GM19240 (cell line): ENCODE results near the gene ERC1.

ENCODE experiments used
- DNase-seq: peaks from one replicate; pipeline ENCODE4 v3.0.0; 2011; ENCODE audit warnings: low spot score; ENCODE audit not compliant: insufficient read length

The ERC1 gene

DNA sequence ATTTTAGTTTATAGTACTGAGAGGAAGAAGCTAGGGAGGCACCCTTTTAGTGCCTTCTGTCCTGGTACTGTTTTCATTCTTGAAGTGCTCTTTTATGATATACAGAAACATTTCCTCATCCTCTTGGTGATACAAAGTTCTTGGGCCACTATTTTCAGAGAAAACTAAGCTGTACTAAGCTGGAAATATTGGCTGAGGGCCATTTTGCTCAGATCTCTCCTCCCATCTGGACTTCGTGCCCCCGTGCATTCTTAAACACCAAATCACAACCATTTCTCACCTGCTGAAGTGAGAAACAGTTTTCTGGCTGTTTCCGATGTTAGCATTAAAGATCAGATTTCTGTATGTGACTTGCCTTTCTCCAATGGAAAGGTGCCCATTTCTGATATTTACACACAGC, 444.4 kb downstream of the ERC1 start:
- no peak for DNase-seq

DNA sequence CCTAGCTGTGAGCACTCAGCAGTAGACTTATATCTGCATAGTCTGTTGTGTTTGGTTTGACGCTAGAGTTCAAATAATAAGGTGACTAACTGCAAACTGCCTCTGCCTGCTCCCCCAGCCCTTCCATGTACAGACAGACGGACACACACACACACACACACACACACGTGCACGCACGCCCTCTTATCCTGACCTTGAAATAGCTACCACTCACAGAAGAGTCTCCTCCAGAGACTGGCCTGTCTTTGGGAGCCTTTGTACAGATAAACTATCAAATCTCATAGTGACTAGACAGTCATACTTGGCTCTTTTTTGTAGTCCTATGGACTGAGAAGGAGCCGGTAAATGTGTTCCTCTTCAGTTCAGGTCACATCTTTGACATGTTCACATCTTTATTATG, 445.0 kb downstream of the ERC1 start:
- no peak for DNase-seq

DNA sequence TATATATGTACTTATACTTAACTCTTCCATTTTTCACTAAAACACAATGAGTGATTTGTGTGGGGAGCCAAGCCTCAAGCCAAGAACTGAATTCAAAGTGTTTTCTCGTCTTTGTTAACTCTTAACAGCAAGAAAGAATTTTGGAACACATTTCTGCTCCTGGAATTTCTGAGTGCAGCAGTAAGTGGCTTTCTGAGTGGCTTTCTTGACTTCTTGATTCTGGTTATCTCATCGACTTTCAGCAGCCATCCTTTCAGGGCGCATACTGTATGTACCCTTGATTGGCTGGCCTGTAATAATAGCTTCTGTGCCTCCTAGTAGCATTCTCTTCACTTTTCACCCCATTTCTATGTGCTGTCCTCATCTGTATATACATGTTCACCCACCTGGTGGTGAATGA, 446.0 kb downstream of the ERC1 start:
- DNase-seq, result no peak

DNA sequence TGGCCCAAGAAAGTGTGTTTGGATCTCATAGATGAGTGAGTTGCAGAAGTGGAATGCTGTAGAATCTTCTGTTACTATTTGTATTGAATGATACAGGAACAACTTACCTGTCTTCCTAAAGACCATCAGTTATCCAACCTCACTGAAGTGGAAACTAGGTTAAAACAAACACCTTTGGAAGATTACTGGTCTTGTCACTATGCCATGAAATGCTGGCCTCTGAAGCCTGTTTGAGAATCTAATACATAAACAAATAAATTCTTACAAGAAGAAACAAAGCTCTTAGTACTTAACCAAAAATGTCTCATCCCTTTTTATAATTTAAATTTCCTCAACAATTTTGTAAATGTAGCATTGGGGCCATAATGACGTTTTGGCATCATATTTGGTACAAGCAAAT, 448.2 kb downstream of the ERC1 start:
- no peak for DNase-seq

DNA sequence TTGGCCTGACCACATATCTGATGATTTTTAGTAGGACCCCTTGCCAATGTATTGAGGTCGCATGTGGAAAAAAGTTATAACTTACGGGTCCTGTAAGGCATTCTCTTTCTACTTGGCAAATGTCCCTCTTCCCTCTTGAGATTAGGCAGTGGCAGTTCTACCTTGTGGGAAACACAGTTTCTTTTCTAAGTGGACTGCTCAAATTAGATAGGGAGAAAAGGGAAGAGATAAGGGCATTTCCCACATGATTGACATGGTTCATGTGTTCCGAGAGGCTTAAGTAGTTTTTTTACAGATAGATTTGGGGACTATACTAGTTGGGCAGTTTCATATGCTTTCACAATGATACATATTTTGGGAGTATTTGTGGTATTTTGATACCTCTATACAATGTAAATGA, 448.7 kb downstream of the ERC1 start:
- no peak for DNase-seq

DNA sequence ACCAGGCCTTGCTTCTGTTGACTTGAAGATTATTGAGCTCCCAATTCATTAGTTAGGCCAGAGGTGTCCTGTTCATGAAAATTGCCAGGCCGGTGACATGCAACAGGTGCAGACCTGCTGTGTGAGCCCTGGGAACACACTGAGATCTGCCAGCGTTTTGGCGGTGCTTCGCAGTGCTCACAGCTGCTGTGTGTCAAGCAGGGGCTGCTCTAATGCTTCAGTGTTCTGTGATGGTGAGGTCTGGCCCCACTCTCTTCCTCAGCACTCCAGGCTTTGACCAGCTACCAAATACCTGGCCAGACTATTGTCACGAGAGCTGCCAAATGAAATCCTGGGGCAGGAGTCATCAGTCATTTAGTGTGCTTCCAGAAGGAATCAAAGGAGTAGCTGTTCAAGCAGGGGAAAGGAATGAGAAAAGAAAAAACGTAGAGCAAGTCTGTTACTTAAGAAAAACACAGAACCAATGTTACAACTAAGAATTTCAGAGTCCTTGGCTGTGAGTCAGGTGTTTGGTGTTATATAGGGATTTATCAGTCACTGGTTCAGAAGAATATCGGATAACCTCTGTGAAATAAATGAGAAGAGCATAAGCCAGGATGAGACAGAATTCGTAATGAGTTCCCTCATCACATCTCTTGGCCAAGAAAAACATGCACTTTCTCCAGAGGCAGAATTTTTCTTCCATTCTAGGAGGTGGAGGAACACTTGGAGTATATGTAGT, 452.6 kb downstream of the ERC1 start:
- DNase-seq, result no peak

DNA sequence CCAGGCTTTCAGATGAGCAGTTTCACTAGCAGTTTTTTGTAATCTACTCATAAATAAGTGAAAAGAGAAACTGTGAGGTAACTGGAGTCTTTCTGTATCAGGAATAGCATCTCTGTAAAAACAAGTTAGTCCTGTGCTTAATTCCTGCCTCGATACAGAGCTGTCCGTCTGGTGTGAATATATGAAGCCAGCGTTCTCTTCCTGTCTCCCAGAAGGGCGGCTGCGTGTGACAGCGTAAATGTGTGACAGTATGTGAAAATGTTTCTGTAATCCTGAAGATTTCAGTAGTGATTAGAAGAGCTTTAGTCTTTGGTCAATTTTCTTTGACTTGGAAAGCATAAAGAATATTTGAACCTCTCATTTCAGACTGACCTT, 453.1 kb downstream of the ERC1 start:
- DNase-seq, result no peak

DNA sequence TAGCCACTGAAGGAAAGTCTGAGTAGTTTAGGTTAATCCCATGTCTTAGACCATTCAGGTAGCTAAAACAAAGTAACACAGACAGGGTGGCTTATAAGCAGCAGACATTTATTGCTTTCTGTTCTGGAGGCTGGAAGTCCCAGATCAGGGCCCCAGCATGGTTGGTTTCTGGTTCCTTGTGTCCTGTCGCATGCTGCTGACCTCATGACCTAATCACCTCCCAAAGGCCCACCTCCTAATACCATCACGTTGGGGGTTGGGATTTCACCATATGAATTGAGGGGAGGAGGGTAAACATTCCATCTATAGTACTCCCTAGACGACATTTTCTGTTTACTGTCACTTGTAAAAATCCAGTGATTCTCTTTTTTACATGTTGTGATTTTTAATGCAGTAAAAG, 454.8 kb downstream of the ERC1 start:
- DNase-seq, result no peak

DNA sequence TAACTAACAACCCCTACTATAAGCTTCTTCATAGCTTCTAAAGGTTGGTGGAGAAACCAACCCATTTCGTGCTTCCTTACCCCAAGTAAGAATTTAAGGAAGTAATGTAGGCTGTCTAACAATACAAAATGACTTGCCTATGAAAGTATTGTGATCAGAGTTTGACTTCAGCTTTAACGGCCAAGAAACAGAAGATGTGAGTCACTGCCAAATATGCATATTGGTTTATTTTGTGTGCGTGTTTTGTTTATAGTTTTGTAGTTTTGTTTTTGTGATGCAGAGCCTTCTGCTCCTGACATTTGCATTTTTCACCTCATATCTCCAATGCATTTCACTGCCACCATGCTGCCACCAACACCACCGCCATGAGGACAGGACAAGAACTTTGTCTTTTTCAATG, 457.3 kb downstream of the ERC1 start:
- no peak for DNase-seq

DNA sequence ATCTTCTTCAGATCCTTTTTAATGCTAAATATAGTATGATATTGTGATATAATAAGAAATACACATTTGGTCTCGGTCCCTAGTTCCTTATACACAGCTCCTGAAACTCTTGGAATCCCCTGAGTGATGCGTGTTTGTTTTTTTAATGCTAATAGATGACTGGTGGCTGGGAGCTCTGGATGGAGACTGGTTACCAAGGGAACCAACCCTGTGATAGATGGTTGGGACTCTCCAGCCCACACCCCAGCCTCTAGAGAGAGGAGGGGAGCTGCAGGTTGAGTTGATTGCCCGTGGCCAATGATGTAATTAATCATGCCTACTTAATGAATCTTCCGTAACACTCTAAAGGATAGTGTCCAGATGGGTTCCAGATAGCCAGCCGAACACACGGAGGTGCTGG, 462.8 kb downstream of the ERC1 start:
- DNase-seq, result no peak

DNA sequence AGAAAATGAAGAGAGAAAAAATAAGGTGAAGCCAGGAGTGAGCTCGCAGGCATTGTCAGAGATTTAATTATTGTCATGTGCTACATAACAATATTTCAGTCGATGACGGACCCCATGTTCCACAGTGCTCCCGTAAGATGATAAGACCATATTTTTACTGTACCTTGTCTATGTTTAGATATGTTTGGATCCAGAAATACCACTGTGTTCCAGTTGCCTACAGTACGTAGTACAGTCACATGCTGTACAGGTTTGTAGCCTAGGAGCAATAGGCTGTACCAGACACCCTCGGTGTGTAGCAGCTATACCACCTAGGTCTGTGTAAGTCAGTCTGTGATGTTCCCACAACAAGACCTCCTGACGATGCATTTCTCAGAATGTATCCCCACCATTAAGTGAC, 465.9 kb downstream of the ERC1 start:
- DNase-seq, result no peak

DNA sequence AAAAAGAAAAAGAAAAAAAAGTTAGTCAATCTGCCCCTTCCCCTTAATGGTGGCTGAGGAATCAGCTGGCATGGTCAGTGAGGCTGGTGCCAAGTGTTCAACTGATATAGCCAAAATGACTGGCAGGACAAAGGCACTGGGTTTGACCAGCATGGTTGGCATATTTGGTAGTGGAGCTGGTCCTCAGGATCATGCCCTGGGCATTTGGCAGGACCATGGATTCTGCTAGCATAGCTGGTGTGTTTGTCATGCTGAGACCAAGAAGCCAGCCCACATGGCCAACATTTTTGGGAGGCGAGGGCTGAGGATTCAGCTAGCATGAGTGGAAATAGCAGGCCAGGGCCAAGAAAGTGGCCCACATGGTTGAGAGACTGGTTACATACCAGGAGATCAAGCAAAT, 466.9 kb downstream of the ERC1 start:
- DNase-seq, result no peak

DNA sequence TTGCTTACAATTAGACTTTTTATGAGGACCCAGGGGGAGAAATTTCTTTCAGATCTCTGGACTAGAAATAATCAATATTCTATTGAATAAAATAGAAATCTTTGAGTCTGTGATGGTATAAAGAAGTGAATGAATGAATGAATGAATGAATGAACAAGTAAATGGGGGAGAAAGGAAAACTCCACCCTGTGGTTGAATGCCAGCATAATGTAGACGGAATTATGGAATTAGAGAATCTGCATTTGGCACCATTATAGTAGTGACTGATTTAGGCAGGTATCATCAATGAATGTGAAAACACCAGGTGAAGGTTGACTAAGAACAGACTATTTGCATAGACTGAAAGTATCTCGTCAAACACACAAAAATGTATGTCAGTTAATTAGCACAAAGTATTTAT, 468.3 kb downstream of the ERC1 start:
- no peak for DNase-seq

DNA sequence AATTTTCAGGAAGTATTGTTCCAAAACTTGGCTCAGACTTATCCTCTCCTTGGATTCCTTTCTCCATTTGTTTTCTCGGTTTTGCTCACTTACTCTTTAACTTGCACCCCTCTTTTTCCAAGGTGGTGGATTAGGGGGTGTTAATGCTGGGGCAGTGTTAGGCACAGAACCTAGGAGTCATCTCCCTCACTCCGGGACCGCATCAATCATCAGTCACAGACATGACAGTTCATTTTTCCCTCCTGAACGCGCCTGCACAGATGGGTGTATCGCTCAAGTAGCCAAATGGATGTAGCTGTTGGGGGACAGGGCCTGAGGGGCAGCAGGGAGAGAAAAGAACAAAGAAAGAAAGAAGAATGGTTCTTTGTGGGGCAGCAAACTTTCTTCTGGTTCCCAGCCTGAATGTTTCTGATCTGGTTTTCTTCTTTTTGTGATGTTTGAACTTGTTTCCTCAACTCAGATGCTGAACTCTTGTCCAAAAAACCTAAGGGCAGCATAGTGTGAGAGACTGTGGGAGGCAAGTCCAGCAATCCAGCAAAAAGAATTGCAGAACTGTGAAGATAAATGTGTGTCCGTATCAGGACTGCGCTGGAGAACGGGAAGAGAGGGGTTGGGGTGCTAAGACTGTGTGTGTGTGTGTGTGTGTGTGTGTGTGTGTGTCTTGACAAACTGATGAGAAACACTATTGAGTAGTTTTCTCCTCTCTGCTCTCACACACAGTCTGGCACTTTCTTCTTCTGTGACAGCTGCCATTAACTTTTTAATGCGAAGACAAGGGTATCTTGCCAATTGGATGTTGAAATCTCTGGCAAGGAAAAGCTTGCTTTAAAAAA, 472.3 kb downstream of the ERC1 start:
- no peak for DNase-seq

DNA sequence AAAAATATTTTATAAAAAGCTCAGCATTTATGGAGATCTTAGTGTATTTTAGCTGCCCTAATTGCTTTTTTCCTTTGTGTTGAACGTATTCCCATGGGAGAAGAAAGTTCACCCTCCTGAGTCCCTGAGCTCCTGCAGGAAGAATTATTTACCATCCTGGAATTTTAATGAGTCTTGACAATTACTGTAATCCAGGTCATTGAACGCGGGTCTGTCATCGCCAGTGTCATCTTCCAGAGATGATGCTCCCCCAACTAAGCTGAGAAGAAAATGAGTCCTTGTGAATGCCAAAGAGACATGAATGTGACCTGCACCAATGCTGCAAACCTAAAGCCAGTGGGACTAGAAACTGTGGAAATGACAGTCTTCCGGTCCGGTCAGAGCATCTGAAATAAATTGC, 473.9 kb downstream of the ERC1 start:
- DNase-seq, result no peak

DNA sequence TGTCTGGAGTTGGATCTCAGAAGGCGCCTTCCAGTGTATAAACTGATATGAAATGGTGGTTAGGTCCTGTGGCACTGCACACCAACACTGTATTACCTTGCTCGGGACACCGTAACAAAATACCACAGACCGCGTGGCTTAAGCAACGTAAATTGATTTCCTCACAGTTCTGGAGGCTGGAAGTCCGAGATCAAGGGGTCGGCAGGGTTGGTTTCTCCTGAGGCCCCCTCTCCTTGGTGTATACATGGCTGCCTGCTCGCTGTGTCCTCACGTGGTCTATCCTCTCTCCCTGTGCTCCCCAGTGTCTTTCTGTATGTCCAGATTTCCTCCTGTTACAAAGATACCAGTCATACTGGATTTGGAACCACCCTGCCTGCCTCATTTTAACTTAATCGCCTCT, 475.0 kb downstream of the ERC1 start:
- no peak for DNase-seq

DNA sequence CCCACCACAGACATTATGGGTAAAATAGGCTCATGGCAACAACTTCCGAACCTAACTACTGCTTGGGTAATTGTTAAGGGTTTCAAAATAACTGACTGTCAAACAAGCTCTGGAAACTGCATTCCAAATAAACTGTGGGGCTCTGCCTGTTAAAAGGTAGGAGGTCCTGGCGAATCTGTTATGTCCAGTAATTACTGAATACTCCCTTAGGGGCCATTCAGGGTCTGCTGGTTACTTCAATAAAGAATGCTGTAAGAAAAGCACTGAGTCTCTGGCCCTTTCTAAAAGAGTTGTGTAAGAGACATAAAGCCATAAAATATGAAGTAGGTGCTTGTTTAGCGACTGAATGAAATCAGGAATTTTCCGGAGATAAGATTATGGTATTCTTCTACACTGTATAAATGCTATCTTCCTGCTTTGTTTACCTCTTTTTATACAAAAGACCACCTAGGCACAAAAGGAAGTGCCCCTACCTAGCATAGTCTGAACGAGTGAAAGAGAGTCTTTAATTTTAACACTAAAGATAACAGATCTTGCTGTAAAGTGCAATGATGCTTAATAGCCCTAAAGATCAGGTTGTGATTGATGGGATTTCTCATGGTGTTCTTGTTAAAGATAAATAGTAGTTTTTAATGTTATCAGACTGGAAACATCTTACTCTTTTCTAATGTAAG, 475.6 kb downstream of the ERC1 start:
- no peak for DNase-seq

DNA sequence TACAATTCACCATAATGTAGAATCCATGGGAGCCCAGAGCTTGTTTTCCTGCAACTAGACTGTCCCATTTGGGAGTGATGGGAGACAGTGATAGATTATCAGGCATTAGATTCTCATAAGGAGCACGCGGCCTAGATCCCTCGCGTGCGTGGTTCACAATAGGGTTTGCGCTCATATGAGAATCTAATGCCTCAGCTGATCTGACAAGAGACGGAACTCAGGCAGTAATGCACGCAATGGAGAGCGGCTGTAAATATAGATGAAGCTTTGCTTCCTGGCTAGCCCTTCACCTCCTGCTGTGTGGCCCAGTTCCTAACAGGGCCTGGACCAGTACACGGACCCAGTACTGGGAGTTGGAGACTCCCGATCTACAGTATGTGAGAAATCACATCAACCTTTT, 476.7 kb downstream of the ERC1 start:
- DNase-seq, result no peak

DNA sequence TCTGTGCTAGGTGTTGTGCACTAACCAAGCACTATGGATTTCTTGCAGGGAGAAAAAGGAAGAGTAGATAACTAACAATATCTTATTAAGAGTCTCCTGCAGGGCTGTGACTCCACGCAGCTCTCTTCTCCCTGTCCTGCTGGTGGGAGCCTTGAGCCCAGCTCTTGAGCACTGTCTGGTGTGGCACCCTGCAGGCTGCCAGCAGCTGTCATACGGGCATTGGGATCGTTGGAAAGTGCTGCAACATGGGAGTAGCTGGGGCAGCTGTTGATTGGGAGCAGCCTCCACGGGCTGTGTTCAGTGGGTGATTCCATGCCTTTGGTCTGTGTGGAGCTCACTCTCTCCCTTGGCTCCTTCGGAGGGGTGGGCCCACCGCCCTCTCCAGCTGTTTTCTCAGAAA, 478.0 kb downstream of the ERC1 start:
- no peak for DNase-seq

DNA sequence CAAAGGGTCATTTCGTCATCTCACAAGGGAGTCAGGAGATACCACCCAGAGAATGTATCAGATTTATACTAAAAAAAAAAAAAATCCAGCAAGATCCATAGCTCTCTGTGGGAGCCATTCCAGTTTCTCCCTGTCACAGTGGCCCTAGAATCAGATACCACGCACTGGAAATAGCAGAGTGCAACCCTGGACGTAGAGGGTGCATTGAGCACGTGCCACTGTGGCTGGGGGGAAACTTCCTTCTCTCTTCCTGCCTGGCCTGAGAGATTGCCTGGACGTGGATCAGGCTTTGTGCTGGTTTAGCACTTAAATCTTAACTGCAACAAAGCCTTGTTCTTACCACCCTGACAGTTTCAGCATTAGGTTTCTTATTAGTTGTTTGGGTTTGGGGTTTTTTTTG, 479.0 kb downstream of the ERC1 start:
- DNase-seq, result no peak

DNA sequence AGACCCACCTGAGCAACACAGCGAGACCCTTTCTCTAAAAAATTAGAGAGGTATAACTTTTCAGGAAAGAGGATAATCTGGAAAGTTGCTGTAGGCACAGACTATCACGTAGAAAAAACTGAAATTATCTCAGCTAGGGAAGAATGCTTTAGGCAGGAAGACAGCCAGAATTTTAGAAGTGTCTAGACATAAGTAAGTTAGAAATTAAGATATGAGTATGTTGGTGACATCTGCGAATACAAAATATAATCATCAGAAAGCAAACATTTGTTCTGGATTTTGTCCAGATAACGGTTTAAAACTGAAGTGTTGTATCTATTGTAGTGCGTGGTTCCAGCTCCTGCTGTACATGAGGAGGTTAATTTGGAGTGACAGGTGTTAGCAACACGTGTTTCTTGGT, 480.2 kb downstream of the ERC1 start:
- no peak for DNase-seq

DNA sequence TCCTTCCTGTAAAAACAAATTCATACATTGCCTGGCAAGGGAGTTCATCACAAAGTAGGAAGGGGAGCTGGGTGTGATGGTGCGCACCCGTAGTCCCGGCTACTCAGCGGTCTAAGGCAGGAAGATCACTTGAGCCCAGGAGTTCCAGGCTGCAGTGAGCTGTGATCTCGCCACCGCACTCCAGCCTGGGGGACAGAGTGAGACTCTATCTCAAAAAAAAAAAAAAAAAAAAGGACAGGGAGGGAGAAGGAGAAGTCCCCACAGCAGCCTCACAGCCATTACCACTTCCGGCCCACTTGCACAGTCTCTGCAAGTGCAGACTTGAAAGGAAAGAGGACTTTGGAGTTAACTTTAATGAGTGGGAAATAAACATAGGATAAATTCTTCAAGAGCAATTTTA, 482.4 kb downstream of the ERC1 start:
- no peak for DNase-seq
